ENCODE data around the gene IL2RA.

Gene IL2RA

GRCh38 chr10:6050801-6051445, 11.2 kb downstream of the IL2RA start:
- DNase-seq (ENCODE audit: low read depth): no peak
- H3K4me3 ChIP-seq (ENCODE audit: low read depth, low read length): no peak overlapping the region
- TF ChIP-seq CTCF (IDR thresholded peaks at IDR 0.05; ENCODE audit: control insufficient read depth, extremely low read depth, insufficient read depth): peak; percentile 48

- H3K4me3 ChIP-seq (ENCODE audit: low read depth, low read length): no peak overlapping the region
- no peak for TF ChIP-seq CTCF (IDR thresholded peaks at IDR 0.05; ENCODE audit: control insufficient read depth, extremely low read depth, insufficient read depth)
- no peak for DNase-seq (ENCODE audit: low read depth)
Measured at GRCh38 chr10:6049031-6049400, 13.2 kb downstream of the IL2RA start.

GRCh38 chr10:6048281-6049030, 13.7 kb downstream of the IL2RA start:
- TF ChIP-seq CTCF (IDR thresholded peaks at IDR 0.05; ENCODE audit: control insufficient read depth, extremely low read depth, insufficient read depth): no peak
- no peak overlapping the region for H3K4me3 ChIP-seq (ENCODE audit: low read depth, low read length)
- DNase-seq (ENCODE audit: low read depth): no peak

GRCh38 chr10:6047847-6048246, 14.3 kb downstream of the IL2RA start:
- DNase-seq (ENCODE audit: low read depth): no peak
- TF ChIP-seq CTCF (IDR thresholded peaks at IDR 0.05; ENCODE audit: control insufficient read depth, extremely low read depth, insufficient read depth): no peak
- no peak overlapping the region for H3K4me3 ChIP-seq (ENCODE audit: low read depth, low read length)

GRCh38 chr10:6046773-6047611, 15.2 kb downstream of the IL2RA start:
- TF ChIP-seq CTCF (IDR thresholded peaks at IDR 0.05; ENCODE audit: control insufficient read depth, extremely low read depth, insufficient read depth): no peak
- DNase-seq (ENCODE audit: low read depth): no peak
- H3K4me3 ChIP-seq (ENCODE audit: low read depth, low read length): no peak overlapping the region

- no peak for DNase-seq (ENCODE audit: low read depth)
- no peak for TF ChIP-seq CTCF (IDR thresholded peaks at IDR 0.05; ENCODE audit: control insufficient read depth, extremely low read depth, insufficient read depth)
- H3K4me3 ChIP-seq (ENCODE audit: low read depth, low read length): no peak overlapping the region
Measured at GRCh38 chr10:6045878-6046772, 16.0 kb downstream of the IL2RA start.

All from LNCaP clone FGC (cell line).